GM12801 (cell line): ENCODE data around the gene ATP8B1.

ENCODE experiments used
- TF ChIP-seq, protein P1 (sequence below): IDR thresholded peaks from one replicate; pipeline ENCODE4 v1.5.1; 2011; ENCODE audit warnings: control low read depth; ENCODE audit not compliant: insufficient read length; ENCODE audit errors: extremely low read depth

Gene ATP8B1

DNA sequence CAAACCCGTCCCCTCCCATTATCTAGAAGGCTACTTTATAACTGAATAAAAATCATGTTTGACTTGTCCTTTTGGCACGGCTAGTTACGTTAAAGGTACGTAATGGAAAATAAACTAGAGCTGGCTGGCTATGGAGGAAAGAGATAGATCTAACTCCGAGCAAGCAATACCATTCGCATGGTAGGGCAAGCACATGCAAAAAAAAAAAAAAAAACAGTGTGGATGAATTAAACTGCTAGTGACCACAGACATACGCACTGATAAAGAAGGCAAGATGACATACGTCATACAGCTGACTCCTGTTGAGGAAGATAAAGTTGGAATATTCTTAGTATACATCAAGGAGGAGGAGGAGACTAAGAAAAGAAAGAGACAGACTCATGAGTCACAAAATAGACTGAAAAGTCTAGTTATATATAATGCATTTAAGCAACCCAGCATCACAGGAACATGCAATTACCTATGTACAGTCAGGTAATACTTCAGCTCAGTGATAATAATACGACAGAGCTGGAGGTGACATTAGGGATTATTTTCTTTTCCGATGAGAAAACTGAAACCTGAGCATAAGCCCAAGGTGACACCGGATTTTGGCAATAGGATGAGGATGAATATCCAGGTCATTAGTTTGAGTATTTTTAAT lies 143.5 kb downstream of the ATP8B1 start:
- TF ChIP-seq, protein P1, sequence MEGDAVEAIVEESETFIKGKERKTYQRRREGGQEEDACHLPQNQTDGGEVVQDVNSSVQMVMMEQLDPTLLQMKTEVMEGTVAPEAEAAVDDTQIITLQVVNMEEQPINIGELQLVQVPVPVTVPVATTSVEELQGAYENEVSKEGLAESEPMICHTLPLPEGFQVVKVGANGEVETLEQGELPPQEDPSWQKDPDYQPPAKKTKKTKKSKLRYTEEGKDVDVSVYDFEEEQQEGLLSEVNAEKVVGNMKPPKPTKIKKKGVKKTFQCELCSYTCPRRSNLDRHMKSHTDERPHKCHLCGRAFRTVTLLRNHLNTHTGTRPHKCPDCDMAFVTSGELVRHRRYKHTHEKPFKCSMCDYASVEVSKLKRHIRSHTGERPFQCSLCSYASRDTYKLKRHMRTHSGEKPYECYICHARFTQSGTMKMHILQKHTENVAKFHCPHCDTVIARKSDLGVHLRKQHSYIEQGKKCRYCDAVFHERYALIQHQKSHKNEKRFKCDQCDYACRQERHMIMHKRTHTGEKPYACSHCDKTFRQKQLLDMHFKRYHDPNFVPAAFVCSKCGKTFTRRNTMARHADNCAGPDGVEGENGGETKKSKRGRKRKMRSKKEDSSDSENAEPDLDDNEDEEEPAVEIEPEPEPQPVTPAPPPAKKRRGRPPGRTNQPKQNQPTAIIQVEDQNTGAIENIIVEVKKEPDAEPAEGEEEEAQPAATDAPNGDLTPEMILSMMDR = no peak

DNA sequence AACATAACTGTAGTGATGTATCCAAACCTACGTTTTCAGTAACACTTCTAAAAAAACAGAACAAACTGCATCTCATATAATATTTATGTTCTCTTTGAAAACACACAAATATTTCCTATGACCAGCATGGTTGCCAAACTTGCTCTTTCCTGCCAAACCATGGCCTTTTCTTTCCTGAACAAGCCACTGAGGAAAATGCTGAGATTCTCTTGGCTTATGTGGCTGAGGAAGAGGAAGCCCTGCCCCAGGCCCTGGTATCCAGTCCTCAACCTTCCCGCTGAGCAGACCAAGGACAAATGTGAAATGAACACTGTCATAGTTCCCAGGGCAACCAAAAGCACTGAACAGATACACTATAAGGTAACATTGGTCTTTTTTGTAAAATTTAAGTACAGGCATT lies 145.6 kb downstream of the ATP8B1 start:
- TF ChIP-seq, protein P1 = no peak

- TF ChIP-seq, protein P1 = no peak
These were observed 147.4 kb downstream of the ATP8B1 start for GRCh38 chr18:57655740-57656139.

DNA sequence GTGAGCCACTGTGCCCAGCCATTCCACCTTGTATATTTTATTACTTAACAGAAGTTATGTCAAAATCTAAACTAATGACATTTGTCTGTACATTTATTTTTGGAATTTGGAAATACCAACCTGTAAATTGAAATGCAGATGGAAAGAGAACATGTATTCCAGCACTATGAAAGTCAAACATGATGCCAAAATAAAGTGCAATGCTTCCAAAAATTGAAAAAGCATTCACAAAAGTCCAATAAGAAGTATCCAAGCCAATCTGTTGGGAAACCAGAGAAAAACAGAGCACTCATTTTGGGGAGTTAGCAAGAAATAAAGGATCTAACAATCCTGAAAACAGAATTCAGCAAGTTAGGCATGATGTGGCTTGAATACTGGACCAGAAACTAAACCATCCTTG lies 151.2 kb downstream of the ATP8B1 start:
- TF ChIP-seq, protein P1 = no peak

GRCh38 chr18:57649556-57650500 lies 153.3 kb downstream of the ATP8B1 start:
- TF ChIP-seq, protein P1 = no peak

GRCh38 chr18:57648414-57648813 lies 154.7 kb downstream of the ATP8B1 start:
- TF ChIP-seq, protein P1 = no peak

GRCh38 chr18:57644540-57644939 lies 158.6 kb downstream of the ATP8B1 start:
- TF ChIP-seq, protein P1 = no peak
